ENCODE data around the gene PSRC1. TPM values are rescaled to one million over a fixed set of nuclear protein-coding genes. Genes with fewer than 3 reads are reported as not detected.
A peak's percentile ranks its signal among the peaks of the same experiment; 100 is the strongest.

PSRC1 gene
- total and polyA plus RNA-seq, 2 of the 8 experiments (the other 6 are each of a cell fraction or from before 2014, with no cell fraction given), result 56.1 to 67.3 TPM

- 57% methylated on average over 6 of the region's 6 CpGs; no CpG with 5 or more reads in 1 of the 2 experiments for WGBS, 2 experiments (ENCODE audit: extremely low coverage in 1 of 2, insufficient coverage in 1 of 2, insufficient read length in 1 of 2, insufficient replicate concordance in 2 of 2, low coverage in 1 of 2, low lambda C conversion rate in 2 of 2, missing lambda C conversion rate in 1 of 2)
- Histone ChIP-seq H3K4me2 (ENCODE audit: insufficient read depth in 1 of 2, low read depth in 2 of 2, low read length in 2 of 2) (peak overlapping the region in 1 of 2 experiments; percentile 46; a peak in 2 of 4 replicates), H4K91ac (replicated peaks; ENCODE audit: insufficient read length, low read length) (no peak overlapping the region), H3K4ac (replicated peaks; ENCODE audit: insufficient read length, low read depth, low read length) (no peak overlapping the region), H2BK12ac (ENCODE audit: low read depth, low read length) (no peak overlapping the region), H4K20me1 (replicated peaks in 1 of 2; ENCODE audit: control insufficient read depth in 1 of 2, insufficient read depth in 2 of 2, low read length in 2 of 2) (no peaks in the 10 kb centered on the region), H3K4me3 (ENCODE audit: extremely low read depth in 1 of 4, insufficient read depth in 2 of 4, low read depth in 3 of 4, low read length in 4 of 4) (no peak overlapping the region), H3K23me2 (ENCODE audit: low read depth, low read length) (peaks cover 3% of the 10 kb centered on the region; the same call in 1 of the 2 replicates), H3K79me2 (ENCODE audit: control insufficient read depth in 1 of 2, insufficient read depth in 2 of 2, low read length in 2 of 2) (no peaks in the 10 kb centered on the region), H3K4me1 (replicated peaks in 1 of 4; ENCODE audit: control insufficient read depth in 3 of 4, insufficient read depth in 4 of 4, low read length in 3 of 4) (peaks cover 21 to 44% (median 30%) of the 10 kb centered on the region in 4 experiments), H2BK120ac (replicated peaks; ENCODE audit: low read depth, low read length) (no peak overlapping the region), H2AK5ac (ENCODE audit: low read depth, low read length) (no peak overlapping the region), H2BK15ac (ENCODE audit: low read length) (no peak overlapping the region), H3K23ac (ENCODE audit: insufficient read length) (no peak overlapping the region), H2BK20ac (ENCODE audit: low read length) (no peak overlapping the region), H3K79me1 (ENCODE audit: low read depth, low read length) (no peaks in the 10 kb centered on the region), H3K14ac (ENCODE audit: insufficient read length) (no peak overlapping the region), H3K56ac (replicated peaks; ENCODE audit: insufficient read length, low read depth, low read length) (no peak overlapping the region), H3K36me3 (ENCODE audit: control insufficient read depth in 2 of 4, insufficient read depth in 4 of 4, low read length in 3 of 4) (peaks cover 6 to 26% (median 17%) of the 10 kb centered on the region in 4 experiments), H3K9me3 (ENCODE audit: insufficient read depth in 2 of 2, low read depth in 1 of 2, low read length in 1 of 2) (no peaks in the 10 kb centered on the region), H2AFZ (ENCODE audit: low read length) (no peak overlapping the region), H2BK5ac (ENCODE audit: low read depth, low read length) (no peak overlapping the region), H3K9ac (replicated peaks in 1 of 4; ENCODE audit: extremely low read depth in 1 of 4, low read depth in 3 of 4, low read length in 3 of 4) (no peak overlapping the region), H3K27ac (ENCODE audit: low read depth, low read length) (no peak overlapping the region), H4K8ac (ENCODE audit: extremely low read depth, insufficient read depth, low read length) (no peak overlapping the region), H4K5ac (ENCODE audit: insufficient read length, low read depth, low read length) (no peak overlapping the region), H3K27me3 (replicated peaks in 1 of 4; ENCODE audit: control insufficient read depth in 3 of 4, extremely low read depth in 1 of 4, insufficient read depth in 3 of 4, low read length in 3 of 4) (no peaks in the 10 kb centered on the region), H3K18ac (ENCODE audit: extremely low read depth, low read length) (no peak overlapping the region)
- CTCF ChIA-PET (ENCODE audit: partially characterized antibody), result interaction anchor here (0.6 to 28.7 kb wide), 8 partner anchors 10 to 902 kb away, joined by 3 to 651 read pairs (median 32); partner anchors contain the start of genes CELSR2 and SARS1
- DNase-seq (ENCODE audit: low read depth in 1 of 2, low spot score in 2 of 2), result no peak
- FAIRE-seq, result no peak
- TF ChIP-seq KDM4A (IDR thresholded peaks at IDR 0.05; ENCODE audit: low read depth, low read length, severe bottlenecking) (no peak), ATF2 (IDR thresholded peaks at IDR 0.05; ENCODE audit: low read length) (no peak), NRF1 (IDR thresholded peaks at IDR 0.05; ENCODE audit: low read depth, low read length) (no peak), JUN (IDR thresholded peaks at IDR 0.05; ENCODE audit: low read depth, low read length) (no peak), KDM5A (IDR thresholded peaks at IDR 0.05; ENCODE audit: low read length) (no peak), CREB1 (IDR thresholded peaks at IDR 0.05) (no peak), RFX5 (IDR thresholded peaks at IDR 0.05; ENCODE audit: borderline replicate concordance, low read depth, low read length) (no peak), RBBP5 (IDR thresholded peaks at IDR 0.05; ENCODE audit: borderline replicate concordance, low read depth, low read length) (no peak), SIN3A (conservative IDR thresholded peaks at IDR 0.05 in 1 of 2, IDR thresholded peaks at IDR 0.05 in 1 of 2; ENCODE audit: low read depth in 1 of 2, low read length in 2 of 2) (no peak), CHD1 (IDR thresholded peaks at IDR 0.05; ENCODE audit: low read depth, low read length) (no peak)
- POLR2A ChIA-PET (ENCODE audit: partially characterized antibody), result interaction anchor here (0.6 to 15.9 kb wide), 12 partner anchors 11 to 161 kb away, joined by 3 to 252 read pairs (median 12); partner anchors contain the start of genes CELSR2, PSRC1 and SARS1
Measured at GRCh38 chr1:109241344-109241743, 41.6 kb downstream of the PSRC1 start.
